Stimulated activated CD8-positive, alpha-beta memory T cell treated with anti-CD3 and anti-CD28 coated beads, Interleukin-15, amount 100 ng/mL, for 1 hour (primary cell): Measurements from ENCODE around the gene AQP12B.
"Not testable (repeated sequence)": the region's sequence is repeated elsewhere in the genome, so short reads cannot be mapped to it uniquely, and the experiment has no call there.

Experiments used
- DNase-seq: peaks from one replicate; pipeline ENCODE4 v3.0.0-alpha.2; 2020; ENCODE audit warnings: low read depth

The AQP12B gene, protein sequence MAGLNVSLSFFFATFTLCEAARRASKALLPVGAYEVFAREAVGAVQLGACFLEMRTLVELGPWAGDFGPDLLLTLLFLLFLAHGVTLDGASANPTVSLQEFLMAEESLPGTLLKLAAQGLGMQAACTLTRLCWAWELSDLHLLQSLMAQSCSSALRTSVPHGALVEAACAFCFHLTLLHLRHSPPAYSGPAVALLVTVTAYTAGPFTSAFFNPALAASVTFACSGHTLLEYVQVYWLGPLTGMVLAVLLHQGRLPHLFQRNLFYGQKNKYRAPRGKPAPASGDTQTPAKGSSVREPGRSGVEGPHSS

DNA sequence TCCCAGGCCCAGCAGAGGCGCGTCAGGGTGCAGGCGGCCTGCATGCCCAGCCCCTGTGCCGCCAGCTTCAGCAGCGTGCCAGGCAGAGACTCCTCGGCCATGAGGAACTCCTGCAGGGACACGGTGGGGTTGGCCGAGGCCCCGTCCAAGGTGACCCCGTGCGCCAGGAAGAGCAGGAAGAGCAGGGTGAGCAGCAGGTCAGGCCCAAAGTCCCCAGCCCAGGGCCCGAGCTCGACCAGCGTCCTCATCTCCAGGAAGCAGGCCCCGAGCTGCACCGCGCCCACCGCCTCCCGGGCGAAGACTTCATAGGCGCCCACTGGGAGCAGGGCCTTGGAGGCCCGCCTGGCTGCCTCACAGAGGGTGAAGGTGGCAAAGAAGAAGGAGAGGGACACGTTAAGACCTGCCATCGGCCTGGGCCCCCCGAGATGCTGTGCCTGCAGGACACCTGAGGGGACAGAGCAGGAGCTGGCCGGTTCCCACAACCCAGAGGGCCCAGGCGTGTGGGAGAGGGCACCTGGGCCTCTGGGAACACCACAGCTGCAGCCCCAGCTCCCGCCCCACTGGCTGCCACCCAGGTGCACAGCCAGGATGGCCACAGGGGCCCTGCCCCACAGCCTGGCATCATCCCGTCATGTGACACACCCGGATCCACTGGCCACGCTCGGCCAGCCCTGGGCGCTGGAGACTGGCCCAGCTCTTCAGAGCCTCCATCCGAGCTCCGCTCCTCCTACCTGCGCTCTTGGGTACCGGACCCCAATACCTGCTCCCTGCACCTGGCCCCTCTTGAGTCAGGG is at the start of gene AQP12B:
TSS of gene AQP12B (minus strand) at position 455 of the 794 bp plus-strand sequence. CDS start at position 407, 48 bp downstream.
- DNase-seq = not testable (repeated sequence)

DNA sequence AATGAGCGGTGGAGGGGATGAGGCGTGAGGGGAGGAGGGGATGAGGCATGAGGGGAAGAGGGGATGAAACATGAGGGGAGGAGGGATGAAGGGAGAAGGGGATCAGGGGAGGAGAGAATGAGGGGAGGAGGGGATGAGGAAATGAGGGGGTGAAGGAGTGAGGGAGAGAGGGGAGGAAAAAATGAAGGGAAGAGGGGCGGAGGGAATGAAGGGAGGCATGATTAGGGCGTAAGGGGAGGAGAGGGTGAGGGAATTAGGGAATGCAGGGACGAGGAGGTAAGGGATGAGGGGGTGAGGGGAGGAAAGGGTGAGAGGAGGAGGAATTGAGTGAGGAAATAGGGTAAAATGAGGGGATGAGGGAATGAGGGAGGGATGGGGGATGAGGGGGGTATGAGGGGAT is 49.5 kb upstream of the AQP12B start:
- DNase-seq = no peak

DNA sequence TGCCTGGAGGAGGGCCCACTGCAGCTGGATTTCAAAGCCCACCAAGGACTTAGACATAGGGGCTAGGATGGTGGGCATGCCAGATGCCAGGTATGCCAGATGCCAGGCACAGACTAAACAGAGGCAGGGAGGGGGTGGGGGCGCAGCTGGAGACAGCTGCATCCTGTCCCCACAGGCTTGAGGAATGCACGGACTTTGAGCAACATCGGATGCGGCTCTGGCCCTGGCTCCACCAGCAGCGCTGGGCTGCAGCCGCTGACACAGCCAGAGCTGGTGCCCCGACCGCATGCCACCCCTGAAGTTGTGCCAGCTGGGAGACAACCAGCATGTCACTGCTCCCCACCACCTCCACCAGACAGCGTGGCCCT is 48.5 kb upstream of the AQP12B start:
- no peak for DNase-seq

DNA sequence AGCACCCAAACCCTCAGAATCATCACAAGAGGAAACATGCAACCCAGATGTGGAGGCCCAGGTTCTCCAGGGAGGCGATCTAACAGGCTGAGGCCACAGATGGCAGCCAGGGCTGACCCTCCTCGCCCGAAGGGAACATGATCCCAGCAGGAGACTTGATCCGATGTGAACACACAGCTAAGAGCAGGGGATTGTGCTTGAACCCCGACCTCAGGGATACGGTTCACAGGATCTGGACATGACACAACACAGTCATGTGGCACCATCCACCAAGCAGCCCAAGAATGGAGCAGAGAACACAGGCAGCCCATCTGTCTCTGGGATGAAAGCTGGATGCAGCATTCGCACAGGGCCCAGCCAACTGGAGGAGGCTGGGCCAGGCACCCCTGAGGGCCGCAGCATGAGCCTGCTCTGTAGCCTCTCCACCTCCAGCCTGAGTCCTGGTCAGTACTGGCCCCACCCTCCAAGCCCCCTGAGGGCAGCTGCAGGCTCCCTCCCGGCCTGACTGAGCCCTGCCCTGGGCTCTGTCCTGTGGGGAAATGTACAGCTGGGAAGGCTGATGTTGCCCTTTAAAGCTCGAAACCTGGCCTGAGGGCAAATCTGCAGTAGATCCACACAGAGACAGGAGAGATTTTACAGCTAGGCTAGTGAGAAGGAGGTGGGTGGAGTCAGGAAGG is 48.0 kb upstream of the AQP12B start:
- no peak for DNase-seq

DNA sequence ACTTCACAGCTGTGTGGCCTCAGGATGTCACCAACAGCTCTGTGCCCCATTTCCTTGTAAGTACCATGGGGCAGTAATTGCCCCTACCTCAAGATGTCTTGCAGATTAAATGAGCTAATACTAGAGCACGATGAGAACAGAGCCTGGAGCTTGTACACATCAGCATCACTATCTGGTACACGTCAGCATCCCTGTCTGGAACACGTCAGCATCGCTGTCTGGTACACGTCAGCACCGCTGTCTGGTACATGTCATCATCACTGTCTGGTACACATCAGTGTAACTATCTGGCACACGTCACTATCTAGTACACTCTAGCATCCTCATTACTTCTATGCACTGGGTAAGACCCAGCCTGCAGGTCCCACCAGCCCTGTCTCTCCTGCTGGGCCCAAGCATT is 46.1 kb upstream of the AQP12B start:
- DNase-seq = no peak

DNA sequence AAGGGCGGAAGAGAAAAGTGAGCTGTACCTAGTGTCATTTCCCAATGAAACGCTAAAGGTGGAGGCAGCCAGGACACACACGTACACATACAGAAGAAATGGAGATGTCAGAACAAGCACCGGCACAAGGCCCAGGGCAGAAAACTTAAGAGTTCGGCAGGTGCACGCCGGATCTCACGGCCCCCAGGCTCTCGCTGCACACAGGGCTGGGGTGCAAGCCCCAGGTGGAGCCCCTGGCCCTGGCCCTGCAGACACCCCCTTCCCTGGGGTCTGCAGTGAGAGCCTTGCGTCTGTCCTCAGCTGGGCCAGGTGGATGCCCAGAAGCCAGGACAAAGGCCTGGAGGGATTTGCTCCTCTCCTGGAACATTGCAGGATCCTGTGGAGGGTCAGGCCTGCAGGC is 45.7 kb upstream of the AQP12B start:
- no peak for DNase-seq

DNA sequence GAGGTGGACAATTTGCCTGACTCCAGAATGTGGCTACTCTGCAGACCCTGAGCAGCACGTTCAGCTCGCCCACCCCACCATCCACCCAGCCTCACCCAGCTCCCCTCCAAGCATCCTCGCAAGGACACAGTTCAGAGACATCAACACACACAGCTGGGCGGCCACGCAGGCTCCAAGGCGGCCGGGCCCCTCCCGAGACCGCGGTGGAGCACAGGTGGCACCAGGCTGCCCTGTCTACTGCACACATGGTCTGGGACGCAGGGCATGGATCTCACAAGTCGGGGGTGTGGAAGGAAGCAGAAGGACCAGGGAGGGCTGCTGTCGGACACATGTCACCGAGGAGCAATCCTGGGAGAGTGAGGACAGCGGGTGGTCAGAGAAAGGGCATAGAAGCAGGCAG is 45.2 kb upstream of the AQP12B start:
- no peak for DNase-seq

DNA sequence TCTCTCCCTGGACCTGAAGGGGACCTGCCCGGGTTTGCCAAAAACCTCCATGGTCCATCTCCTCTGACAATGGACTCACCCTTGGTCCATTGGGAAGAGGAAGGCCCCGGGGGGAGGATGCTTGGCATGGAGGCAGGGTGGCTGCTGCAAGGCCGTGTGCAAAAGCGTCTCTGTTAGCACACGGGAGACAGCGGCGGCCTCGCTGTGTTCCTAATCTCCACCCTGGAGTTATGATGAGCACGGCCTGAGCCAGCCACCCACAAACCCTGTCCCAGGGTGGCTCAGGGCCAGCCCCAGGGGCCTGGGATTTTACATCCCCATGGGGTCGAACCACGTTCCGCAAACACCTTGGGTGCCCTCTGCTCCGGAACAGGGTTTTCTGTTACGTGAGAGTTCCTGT is 44.8 kb upstream of the AQP12B start:
- DNase-seq = no peak

DNA sequence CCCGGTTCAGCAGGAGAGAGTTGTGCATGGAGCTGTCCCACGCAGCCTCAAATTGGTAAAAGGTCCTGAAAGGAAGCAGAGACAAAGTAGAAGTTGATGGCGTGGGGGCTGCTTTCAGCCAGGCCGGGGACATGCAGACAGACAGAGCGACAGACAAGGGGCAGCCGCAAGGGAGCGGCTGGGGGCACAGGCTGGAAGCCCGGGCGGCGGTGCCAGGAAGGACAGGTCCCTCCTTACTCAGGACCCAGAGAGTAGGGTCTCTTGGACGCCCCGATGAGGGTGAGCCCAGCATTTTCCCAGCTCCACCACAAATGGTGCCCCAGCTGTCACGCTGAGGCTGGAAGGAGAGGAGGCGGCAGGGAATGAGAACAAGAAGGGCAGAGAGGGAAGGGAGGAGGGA is 44.2 kb upstream of the AQP12B start:
- no peak for DNase-seq

DNA sequence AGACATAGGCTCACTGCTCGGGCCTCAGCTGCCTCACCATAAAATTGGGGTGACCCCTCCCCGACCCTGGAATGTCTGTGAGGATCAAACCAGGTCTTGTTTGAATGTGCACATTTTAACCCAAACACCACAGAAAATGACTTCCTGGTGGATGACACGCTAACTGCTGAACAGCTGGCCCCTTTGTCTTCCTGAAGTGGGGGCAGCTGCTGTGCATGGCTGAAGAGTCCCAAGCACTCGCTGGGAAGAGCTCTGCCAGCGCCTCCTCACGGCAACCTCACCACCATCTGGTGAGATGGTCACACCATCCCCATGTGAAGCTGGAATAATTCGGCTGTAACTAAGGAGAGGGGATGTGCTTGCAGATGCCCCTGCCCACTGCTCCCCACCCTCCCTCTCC is 43.0 kb upstream of the AQP12B start:
- DNase-seq = no peak

DNA sequence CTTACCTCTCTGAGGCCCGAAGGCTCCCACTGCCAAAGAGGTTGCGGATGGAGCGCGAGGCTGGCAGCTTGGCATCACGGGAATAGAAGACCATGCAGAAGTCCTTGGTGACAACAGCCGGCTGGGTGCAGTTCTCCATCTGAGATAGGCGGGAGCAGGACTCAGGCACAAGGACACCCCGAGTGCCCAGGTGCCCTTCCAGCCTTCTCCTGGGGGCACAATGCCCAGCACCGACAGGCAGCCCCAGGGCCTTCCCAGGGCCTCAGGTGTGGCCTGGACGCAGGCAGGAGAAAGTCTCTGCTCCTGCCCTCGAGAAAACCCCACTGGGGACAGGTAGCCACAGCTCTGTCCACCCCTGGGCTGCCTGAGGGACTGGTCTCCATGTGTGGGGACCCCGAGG is 42.6 kb upstream of the AQP12B start:
- DNase-seq = no peak

DNA sequence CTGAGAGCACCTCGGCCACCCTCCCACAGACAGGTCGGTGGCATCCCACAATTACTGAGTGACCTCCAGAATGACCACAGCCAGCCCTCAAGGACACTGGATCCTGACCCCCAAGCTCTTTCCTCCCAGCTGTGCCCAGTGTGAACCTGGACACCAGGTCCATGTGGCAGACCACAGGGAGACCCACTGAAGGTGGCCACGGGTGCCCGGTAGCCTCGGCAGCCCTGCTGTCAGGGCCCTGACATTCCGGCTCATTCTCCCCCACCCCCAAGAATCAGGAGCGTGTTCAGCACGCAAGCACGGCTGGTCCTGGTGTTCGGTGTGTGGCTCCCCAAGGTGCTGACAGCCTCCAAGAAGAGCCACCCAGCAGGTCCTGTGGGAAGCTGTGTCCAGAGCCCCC is 41.7 kb upstream of the AQP12B start:
- DNase-seq = no peak

DNA sequence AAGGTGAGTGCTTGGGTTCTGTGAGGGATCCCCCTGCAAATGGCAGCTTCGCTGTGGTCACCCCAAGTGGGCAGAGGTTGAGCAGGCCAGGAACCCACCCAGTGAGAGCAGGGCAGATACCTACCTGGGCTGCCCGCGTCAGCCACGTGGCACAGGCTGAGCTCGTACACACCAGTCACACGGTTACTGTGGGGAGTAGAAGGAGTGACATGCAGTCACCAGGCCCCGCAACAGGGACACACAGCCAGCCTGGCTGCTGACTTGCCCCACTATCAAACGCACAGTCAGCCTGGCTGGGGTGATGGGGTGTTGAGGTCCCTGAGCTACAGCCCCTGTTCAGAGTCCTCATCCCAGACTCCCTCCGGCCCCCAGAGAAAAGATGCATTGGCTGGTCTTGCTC is 41.2 kb upstream of the AQP12B start:
- DNase-seq = no peak

DNA sequence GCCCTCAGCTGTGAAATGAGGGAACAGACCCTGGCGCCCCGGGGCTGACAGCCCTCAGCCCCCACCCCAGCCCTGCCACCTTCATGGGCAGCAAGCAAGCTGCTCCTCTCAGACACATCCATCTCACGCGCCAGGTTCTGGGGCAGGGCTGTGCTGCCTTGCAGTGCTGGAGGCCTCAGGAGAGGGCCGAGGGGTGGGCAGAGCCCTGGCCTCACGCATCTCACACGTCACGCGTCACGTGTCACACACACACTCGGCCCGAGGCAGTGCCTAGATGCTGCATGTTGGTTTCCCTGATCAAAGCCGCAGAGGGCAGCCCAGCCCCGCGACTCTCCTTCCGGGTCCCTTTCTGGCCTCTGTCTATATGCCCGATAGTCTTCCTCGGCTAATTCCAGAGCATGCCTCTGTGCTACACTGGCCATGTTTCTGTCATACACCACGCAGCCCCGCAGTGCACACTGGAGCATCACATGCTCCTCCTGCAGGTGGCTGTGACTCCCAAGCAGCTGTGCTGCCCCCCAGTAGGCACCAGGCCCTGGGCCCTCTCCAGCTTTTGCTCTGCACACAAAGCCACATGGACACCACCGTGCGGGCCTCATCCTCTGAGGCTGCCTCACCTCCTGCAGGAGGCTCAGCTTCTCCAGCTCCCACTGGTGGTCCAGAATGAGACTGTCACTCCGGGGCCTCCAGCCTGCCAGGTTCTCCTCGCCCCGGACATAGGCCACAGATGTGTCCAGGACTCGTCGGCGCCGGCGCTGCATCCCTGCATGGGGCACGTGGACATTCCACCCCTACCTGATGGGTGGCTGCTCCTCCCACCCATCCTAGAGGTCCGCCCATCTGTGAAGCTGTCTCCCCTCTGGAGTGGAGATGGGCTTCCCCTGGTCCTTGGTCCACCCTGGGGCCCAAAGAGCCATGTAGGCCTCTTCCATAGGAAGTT is 40.4 kb upstream of the AQP12B start:
- DNase-seq = no peak

DNA sequence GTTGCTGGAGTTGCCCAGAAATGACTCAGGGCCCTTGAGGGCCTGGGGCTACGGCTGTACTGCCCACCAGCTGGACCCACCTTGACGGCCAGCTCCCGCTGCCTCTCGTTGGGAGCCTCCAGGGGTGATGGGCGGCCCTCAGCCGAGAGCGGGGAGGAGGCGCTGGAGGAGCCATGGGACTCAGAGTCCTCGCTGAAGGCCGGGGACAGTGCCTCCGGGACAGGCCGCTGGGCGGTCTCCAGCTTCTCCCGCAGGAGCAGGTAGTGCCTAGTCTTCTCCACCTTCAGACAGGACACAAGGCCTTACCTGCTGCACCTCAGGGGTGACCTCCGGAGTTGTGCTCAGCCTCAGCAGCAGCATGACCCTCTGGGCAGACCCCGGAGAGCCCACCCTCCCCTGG is 39.7 kb upstream of the AQP12B start:
- DNase-seq = no peak

DNA sequence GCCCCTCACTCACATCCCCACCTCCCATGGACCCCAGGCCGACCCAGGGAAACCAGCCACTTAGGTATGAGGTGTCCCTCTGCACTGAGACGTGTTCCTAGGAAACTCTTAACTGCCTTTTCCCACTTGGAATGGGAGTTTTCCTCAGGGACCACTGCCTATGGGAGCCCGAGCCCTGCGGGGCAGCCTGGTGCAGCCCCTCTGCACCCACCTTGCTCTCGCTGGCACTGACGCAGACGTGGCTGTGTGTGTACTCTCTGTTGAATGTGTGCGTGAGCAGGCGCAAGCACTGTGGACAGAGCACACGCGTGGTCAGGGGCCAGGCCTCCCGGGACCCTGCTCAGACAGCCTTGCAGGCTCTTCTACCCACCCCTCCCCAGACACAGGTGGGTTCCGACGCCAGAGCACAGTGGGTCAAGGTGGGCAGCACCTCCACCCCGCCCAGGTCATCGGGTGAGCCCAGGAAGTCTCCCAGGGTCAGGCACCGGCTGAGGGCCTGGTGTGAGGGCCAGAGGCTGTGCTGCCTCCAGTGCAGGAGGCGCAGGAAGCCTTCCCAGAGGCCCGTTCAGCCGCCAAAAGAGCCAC is 39.0 kb upstream of the AQP12B start:
- no peak for DNase-seq

DNA sequence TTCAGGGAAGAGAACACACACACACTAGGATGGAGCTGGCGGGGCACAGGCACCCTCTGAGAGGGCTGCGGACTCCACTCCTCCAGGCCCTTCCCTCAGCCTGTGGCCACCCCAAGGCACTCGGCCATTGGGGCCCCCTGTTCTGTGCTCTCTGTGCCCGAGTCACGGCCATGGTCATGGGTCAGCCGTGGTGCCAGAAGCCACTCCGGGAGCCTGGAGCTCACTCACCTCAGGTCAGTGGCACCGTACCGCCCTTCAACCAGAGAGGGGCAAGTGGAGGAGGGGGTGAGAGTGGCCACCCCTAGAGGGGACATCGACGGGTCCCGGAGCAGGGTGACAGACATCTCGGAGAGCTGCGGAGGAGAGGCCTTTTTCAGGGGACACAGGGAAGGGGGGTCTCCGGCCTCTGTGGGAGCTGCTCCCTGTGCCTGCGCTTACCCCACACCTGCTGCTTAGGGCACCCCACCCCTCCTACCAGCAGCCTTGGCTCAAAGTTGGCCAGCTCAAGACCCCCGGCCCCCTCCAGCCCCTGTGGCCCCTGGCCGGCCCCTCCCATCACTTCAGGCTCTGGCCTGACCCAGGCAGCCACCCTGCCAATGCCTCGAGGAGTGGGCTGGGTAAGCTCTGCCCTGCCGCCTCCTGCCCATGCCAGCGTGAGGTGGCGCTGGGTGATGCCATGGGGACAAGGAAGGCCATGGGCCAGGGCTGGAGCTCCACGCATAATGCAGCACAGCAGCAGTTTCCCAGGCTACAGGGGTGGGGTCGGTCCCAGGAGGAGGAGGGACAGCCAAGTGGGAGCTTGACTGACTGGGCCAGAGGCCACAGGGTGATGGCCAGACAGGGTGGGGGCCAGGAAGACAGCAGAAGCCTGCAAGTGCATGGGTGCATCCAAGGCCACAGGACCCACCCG is 38.3 kb upstream of the AQP12B start:
- DNase-seq = no peak

DNA sequence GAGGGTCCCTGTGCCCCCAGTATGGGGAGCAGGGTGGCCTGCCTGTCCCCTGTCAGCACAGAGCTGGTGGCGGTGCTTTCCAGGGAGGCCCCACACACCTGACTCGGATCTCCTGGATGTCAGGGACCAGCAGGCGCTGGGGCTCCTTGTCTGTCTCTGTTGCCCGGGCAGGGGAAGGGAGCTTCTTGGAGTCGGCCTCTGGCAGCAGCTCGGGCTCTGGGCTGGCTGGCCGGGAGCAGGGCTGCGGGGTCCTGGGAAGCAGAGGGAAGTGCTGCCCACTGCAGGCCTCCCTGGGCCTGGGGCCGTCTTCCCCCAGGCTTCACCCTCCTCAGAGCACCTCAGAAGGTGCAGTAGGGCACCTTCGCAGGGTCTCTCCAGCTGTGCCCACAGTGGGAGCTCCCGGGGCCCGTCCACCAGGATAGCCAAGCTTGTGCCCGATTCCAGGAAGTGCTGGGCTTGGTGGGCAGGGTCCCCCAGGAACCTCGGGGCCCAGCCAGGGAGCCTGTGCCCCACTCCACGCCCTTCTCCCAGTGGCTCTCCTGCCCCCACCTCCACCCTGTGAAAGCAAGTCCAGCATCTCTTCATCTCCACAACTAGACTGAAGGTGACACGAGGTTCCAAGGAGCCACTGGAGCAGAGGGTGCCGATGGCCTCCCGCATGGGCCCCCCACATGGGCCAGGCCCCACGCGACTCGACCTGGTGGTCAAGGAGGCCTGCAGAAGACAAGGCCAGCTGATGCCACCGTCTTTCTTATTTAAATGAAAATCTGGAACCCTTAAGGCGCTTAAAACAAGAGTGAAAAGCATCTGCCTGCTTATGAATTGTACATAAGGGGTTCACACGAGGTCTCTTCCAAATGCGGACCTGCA is 37.2 kb upstream of the AQP12B start:
- DNase-seq = no peak

DNA sequence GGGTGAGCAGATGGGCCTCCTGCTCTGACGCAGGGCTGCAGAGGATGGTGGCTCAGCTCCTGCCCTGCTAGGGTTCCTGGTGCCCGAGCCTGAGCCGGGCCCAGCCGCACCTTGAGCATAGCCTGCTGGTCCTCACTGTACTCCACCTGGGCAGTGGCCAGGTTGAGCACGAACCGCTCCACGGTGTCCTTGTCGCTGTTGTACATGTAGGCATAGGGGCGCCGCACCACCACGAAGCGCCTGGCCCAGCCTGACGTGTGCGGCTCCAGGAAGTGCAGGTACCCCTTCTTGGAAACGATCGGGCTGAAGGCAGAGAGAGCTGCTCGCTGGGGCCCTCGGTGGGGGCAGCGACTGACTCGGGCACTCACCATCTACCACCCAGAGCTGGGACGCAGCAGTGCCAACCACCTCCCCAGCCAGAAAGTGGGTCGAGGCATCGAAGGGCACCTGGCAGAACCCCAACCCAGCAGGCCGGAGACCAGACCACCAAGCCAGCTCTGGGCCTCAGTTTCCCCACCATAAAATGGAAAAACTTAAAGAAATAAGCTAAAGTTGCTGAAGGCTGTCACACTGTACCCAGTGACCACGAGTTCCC is 36.3 kb upstream of the AQP12B start:
- no peak for DNase-seq
